ENCODE data around the gene FZD4.
"Not testable (repeated sequence)": the region's sequence is repeated elsewhere in the genome, so short reads cannot be mapped to it uniquely, and the experiment has no call there.

Gene FZD4

DNA sequence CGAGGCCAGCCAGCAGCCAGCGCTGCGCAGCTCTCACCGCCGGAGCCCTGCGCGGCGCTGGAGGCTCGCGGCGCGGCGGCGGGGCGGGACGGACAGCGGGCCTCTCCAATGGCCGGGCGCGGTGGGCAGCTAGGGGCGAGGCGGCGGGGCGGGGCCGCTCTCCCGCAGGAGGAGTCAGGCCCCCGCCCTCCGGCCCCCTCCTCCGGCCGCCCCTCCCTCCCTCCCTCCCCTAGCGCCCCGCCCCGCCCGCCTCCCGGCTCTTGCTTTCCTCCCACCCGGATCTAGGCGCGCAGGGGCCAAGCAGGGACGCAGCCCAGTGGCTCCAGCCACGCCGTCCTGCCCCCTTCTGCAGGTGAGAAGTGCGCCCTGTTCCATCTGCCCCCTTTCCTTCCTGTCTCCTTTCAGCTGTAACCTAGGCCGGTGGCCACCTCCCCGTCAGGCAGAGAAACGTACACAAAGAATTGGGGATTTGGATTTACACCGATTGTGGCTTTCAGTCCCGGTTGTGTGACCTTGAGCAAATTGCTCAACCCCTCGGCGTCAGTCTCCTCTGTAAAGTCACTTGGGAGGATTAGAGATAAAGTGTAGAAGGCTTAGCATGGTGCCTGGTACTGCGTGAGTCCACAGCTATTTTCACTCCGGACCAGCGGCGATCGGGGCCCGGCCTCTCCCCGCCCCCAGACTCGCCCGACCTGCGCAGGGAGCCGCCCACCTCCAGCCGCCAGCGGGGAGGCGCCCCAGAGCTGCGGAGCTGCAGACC, at the start of gene FZD4:
Gene FZD4, minus strand, starts transcription at position 35 of the 760 bp plus-strand sequence. CDS start 310 bp downstream, outside the sequence.
- DNase-seq = peak; percentile 59

DNA sequence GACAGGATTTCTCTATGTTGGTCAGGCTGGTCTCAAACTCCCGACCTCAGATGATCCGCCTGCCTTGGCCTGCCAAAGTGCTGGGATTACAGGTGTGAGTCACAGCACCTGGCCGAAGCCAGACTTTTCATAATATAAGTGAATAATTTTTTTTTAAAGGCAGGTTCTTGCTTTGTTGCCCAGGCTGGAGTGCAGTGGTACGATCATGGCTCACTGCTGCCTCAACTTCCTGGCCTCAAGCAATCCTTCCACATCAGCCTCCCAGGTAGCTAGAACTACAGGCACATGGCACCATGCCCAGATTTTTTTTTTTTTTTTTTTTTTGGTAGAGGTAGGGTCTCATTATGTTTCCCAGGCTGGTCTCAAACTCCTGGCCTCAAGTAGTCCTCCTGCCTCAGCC, 49.1 kb upstream of the FZD4 start:
- DNase-seq = not testable (repeated sequence)

DNA sequence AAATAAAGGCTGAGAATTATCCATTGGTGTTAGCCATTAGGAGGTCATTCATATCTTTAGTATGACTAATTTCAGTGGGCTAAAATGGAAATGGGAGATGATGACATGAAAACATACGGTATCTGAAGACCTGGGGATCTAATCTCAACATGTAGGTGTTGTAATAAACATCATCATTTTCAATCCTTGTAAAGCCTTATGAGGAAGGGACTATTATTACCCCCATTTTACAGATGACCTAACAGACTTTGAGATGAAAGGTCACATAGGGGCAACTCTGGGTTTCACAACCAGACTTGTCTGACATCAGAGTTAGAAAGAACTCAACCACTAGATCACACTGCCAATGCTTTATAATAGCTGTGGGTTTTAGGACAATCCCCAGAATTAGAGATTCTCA, 47.7 kb upstream of the FZD4 start:
- DNase-seq = no peak

DNA sequence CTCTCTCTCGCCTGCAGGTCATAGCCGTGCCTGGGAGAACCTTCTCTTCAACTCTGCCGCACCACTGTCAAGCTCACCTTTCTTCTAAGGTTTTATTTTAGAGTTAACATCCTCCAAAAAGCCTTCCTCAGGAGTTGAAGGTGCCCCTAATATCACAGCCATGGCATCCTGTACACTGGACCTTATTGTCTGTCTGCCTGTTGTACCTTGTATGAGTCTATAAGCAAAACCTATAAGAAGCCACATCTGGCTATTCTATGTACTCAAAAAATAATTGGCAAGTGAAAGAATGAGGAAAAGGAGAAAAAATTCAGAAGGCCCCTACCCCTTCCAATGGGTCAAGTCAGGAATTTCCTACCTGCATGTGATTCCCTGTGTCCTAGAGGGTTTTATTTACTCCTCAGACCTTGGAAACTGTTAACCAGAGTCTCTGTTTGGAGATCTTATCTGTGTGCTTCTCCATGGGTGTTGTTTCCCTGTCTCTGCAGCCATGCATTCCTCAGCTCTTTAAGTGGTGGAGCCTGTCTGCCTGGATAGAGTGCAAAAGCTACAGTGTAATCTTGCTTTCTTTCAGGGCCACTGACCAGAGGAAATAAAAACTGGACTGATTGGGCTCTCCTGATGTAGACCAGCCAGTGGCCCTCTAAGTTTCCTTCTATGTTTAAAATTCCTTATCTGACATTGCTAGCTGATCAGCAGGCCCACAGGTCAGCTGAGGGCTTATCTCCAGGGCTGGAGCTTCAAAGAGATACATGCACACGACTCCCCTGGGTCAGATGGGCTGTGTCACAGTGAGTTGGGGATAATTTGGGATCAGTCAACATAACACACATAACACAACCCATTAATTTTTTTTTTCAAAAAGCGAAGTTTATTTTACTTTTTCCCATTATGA, 44.9 kb upstream of the FZD4 start:
- DNase-seq = no peak

DNA sequence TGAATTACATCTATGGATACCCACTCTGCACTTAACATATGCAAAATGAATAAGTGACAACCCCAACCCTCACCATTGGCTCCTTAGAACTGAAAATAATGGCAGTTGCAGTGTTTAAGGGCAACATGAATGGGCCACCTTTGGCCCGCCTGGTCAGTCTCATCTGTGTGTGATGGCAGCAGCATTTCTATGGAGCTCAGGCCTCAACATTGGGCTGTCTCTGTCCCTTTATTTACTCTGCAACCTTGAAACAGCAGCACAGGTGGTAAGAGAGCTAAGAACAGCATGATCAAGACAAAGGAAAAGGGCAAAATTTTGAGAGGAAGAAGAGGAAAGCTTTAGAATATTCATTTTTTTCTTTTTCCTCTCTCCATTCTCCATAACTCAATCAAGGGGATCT, 44.2 kb upstream of the FZD4 start:
- no peak for DNase-seq

DNA sequence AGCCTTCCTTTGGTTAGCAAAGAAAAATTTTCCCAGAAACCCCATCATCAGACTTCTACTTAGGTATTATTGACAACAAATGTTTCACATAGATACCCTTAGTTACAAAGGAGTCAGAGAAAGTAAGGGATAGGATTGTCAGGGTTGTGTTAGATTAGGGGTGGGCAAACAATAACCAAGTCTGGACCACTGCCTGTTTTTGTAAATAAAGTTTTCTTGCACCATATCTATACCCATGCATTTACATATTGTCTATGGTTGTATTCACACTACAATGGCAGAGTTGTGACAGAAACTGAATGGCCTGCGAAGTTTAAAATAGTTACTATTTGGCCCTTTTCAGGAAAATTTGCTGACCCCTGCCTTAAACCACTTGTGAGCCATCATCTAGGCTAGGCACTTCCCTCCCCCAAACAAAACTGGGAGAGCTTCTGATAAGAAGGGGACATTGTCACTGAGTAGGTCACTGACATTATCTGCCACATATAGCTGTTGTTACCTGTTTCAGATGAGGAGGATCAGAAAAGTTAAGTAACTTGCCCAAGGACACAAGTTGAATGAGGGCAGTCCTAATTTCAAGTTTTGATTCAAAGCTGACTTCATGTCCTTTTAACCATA, 41.9 kb upstream of the FZD4 start:
- DNase-seq = no peak

DNA sequence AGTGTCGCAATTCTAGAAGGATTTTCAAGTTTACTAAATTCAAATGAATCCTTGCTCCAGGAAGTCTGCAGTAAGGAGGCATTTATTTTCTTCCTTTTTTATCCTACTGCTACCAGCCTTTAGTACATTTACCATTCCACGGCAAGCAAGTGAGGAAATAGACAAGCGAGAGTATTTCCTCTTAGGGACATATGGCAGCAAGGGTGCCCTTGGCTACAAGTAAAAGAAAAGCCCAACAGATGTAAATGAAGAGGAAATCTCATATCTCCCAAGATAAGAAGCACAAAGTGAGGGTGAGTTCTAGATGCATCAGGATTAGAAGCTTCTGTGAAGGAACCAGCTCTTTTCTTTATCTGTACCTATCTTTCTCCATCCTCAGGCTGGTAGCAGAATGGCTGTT, 37.8 kb upstream of the FZD4 start:
- DNase-seq = no peak

DNA sequence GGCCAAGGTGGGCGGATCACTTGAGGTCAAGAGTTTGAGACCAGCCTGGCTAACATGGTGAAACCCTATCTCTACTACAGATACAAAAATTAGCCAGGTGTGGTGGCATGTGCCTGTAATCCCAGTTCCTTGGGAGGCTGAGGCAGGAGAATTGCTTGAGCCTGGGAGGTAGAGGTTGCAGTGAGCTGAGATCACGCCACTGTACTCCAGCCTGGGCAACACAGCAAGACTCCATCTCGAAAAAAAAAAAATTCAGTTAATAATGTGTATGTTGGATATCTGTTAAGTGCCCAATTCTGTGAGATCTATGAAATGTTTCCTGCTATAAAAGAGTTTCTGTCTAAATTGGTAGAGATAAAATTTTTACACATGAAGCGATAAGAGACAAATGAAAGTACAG, 37.1 kb upstream of the FZD4 start:
- not testable (repeated sequence) for DNase-seq

DNA sequence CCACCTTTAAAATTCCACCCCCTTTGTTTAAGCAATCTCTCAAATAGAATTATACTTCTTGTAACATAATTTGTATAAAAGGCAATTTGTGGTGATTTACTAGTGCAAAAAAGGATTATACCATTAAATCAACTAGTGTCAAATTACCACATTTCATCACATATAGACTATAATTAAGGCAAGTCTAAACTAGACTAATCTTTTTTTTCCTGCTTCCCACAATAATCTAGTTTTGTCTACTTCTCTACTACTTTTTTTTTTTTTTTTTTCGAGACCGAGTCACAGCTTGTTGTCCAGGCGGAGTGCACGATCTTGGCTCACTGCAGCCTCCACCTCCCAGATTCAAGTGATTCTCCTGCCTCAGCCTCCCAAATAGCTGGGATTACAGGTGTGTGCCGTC, 36.1 kb upstream of the FZD4 start:
- no peak for DNase-seq

DNA sequence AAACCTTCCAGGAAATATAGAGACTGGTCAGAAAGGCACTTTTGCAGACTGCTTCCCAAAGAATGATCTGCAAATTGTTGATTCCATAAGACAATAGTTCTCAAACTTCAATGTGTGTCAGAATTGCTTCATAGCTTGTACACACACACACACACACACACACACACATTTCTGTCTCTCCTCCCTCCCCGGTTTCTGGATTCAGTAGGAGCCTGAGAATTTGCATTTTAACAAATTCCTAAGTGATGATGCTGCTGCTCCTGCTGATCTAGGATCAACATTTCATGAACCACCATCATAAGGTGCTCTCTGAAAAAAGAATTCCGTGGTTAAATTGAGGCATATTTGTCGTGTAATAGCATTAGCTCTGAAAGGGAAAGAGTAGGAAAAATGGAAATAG, 35.3 kb upstream of the FZD4 start:
- no peak for DNase-seq

DNA sequence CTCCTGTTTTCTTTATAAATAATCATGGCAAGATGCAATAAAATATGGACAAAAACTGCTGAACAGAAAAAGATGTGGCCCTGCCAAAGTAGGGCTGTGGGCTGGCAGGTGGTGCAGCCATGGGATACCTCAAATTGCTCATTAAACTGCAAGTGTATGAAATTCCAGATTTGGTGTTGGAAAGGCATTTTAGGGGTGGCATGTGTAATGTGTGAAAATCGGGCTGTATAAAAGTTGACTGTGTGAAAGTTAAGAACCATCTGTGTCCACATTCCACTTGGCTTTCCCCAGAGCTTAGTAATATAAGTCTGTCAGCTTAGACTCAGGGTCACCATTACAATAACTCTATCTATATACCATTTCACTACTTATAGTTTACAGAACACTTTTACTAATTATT, 34.8 kb upstream of the FZD4 start:
- DNase-seq = no peak

DNA sequence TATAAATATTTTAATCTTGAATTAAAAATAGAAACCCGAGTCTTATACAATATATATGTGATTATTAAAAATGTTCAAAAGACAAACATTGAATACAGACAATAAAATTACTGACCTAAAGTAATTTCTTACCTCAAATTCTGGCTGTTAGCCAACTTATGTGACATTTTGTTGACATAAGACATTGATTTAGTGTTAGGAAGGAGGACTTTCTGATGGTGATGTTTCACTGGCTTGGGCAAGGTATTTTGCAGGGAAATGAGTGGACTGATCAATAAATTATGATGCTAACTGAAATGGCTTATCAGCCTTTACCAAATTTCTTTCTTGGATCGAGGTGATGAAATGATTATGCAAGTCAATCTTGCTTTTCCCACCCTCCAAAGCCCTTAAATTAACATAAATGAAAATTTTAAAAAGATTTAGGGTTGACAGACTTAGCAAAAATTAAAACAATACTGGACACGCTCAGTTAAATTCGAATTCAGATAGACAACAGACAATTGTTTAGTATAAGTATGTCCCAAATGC, 33.2 kb upstream of the FZD4 start:
- no peak for DNase-seq

DNA sequence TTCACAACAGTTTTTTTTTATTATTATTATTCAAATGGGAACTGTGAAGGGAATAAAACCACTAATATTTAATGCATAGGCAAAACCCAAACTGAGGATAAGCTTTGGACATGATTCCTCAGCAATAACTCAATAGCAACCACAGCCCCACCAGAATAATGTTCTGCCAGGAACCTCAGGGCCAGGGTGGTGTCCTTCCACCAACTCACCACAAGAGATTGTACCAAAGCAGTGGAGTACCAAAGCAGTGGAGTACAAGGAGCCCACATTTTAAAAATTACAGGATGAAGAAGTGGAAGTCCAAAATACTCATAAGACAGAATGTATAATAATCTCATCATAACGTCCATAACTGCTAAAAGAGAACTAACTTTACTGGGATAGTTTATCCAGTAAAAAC, 32.5 kb upstream of the FZD4 start:
- no peak for DNase-seq

DNA sequence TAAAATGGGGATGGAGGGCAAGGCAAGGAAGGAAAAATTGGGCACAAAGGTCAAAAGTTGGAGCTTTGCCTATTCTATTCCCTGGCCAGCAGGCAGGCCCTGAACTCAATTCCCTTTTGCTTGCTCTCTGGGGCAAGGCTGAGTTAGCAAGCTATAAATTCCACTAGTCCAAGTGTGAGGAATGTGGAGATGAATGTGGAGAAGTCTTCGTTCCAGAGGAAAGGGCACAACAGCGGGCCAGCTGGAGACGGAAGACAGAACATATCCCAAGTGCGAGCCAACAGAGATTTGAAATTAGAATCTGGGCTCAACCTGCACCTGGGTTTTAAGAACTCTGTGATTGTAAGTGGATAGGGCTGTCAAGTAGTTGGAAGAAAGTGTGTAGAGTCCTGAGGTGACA, 29.5 kb upstream of the FZD4 start:
- DNase-seq = no peak

DNA sequence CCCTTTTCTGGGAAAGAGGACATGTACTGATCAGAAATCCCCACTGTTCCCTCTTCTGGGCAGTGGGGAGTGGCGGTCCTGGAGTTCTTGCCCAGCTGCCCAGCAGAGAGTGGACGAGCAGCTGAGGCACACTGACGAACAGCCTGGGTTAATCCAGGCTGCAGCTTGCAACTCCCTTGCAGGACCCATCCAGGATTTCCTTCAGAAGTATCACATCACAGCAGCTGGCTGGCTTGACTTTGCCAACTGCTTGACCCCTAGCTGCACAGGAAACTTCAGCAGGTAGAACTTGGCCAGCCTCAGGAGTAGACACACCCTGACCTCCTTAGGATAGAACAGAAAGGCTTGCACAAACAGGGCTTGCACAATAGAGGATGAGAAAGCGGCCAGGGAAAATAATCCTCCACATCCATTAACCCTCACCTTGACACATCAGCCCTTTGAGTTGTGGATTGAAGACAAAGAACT, 27.9 kb upstream of the FZD4 start:
- no peak for DNase-seq

DNA sequence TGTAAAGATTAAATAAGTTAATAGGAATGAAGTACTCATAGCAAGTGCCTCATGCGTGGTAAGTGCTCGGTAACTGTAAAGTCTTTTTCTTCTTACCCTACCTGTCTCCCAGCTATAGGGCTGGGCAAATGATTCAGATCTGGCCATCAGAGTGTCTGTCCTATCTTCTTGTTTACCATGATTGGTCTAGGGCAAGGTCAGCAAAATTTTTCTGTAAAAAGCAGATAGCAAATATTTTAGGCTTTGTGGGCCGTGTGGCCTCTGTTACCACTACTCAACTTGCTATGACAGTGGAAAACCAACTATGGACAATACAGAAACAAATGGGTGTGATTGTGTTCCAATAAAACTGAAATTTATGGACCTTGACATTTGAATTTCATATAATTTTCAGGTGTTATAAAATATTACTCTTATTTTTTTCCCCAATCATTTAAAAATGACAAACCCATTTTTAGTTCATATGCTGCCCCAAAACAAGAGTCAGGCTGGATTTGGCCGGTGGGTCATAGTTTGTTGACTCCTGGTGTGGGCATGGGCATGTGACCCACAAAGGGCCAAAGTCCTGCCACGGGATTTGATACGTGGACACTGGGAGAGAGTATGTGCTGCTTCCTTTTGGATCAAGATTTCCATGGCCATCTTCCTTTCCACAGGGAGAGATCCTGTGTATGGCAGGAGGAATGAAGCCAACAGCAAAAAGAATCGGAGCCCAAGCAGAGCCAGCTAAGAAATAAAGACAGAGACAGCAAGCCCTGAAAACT, 26.8 kb upstream of the FZD4 start:
- no peak for DNase-seq

DNA sequence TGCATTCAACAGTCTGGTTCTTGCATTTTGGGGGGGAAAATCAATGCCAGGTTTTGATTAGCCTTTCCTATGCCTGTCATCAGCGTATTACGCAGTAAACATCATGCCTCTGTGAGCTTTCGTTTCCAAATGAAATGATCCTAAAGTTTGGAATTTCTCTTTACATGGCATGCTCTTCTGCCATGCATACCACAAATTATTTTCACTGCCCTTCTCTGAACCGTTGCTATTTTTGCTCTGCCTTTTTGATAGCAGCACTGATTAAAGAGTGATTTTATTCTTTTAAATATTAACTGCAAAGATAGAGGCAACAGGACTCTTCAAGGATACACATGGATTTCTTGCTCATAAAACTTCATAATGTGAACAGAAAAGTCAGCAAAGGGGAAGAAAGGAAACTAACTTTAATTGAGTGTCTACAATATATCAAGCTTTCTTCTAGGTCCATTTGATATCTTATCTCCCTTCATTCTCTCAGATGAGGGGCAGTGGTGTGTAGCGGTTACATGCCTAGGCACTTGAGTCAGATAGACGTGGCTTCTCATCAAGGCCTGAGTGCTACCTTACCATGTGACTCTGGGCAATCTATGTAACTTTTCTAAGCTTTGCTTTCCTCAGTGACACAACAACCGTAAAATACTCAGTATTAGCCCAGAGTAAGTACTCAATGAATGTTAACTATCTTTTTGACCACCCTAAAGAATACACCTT, 25.0 kb upstream of the FZD4 start:
- no peak for DNase-seq

DNA sequence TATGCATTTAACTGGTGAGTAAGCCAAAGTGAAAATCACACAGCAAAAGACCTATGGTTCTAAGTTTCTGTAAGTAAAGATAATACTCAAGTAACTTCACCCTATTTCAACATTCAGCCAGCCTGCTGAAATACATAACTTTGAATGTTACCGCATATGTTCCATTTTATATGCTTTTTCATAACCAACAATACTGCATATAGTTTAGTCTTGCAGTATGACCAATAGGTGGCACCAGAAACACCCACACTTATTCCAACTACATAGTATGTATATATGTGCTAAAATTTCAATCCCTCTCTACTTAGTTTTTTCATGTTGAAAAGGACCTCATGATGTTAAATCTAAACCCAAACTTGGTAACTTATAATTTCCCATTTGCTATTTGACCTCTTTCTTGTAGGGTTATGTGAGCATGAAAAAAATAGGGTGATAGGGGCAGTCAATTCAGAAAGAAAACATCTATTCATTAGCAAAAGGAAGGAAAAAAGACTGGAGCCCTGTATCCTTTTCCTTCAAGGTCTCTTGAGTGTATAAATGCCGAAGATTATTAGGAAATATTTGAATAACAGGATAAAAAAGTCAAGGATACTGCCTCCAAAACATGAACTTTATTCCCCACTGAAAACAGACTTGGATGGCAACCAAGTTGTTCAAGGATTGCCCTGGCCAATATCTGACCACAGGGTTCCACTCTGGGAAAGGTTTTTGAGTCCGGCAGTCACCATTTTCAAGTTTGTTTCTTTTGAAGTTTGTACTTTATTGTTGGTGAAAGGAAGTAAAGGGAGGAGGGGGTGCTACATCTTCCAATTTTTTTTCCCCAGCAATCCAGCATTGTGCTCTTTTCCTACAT, 23.8 kb upstream of the FZD4 start:
- peak; percentile 6 for DNase-seq

DNA sequence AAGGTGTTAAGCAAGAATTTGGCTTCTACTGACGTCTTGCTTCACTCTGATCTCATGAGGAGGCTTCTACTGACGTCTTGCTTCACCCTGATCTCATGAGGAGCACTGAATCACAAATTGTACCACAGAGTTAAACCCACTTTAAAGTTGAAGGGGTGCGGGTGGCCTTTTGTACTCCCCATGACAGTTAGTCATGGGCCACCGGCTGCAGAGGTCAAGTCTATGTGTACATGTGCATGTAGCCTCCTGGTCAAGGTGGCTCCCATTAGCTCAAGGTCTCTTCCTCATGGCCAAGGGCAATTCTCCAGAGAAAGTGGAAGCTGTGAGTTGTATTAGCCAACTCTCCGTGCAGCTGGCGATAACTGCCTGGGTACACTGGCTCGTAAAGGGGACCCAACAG, 23.1 kb upstream of the FZD4 start:
- no peak for DNase-seq

DNA sequence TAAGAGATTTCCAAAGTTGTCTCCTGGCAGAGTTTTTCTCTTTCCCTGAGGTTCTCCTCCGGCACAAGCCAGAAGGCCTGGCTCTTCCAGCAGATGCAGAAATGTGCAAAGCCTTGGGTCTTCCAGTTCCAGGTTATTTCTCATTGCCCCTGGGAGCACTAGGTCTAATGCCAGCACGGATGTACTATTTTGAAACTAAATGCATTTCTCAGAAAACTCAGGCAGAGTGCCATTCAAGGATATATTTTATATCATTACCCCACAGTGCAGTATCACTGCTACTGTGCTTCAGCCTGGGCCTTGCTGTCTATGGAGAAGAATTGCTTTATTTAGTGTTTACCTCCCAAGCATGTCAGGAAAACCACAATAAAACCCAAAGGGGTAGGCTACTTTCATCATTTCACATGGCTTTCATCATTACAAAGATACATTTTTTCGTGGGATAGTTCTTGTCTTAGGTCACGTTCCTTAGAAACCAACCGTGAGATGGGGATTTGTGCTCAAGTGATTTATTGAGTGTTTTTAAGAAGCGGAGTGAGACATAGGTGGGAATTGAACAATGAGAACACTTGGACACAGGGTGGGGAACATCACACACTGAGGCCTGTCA, 22.4 kb upstream of the FZD4 start:
- DNase-seq = no peak
